Adrenal gland (tissue), 12 donors: ENCODE results near the gene CA14. TPM values are rescaled to one million over a fixed set of nuclear protein-coding genes. Genes with fewer than 3 reads are reported as not detected.

Experiments
- DNase-seq, 7 donors: peaks; one replicate each; pipeline ENCODE4 v3.0.0-alpha.2; 2019 to 2020
- H3K27ac ChIP-seq, 5 donors: fragments of 200-600 bp; sonication (generic) in 4 of 5; 1 replicate in 3 of 5; 2 replicates in 2 of 5; pipeline versions ENCODE4 v1.5.1 to v1.8.0; 2016 to 2020; ENCODE audit warnings: mild to moderate bottlenecking in 1 of 5
- H3K27me3 ChIP-seq: fragments of 200-600 bp; 2 replicates; pipeline ENCODE4 v1.8.0; 2021
- H3K36me3 ChIP-seq, 2 donors: fragments of 200-600 bp; replicated peaks in 1 of 2; 1 replicate in 1 of 2; 2 replicates in 1 of 2; pipeline versions ENCODE4 v1.5.1 to v1.8.0; 2018 to 2022
- H3K4me1 ChIP-seq, 2 donors: fragments of 200-600 bp; replicated peaks in 1 of 2; 1 replicate in 1 of 2; 2 replicates in 1 of 2; pipeline versions ENCODE4 v1.5.1 to v1.8.0; 2018 to 2021
- H3K4me3 ChIP-seq, 4 donors: fragments of 200-600 bp; sonication (generic) in 3 of 4; one replicate each; pipeline ENCODE4 v1.5.1; 2016 to 2018
- H3K9me3 ChIP-seq, 3 donors: fragments of 200-600 bp; sonication (generic) in 1 of 3; replicated peaks in 1 of 3; 1 replicate in 2 of 3; 2 replicates in 1 of 3; pipeline versions ENCODE4 v1.5.1 to v1.8.0; 2016 to 2021
- POLR2A ChIP-seq, 2 donors: fragments of 450-650 bp; IDR thresholded peaks; one replicate each; pipeline ENCODE4 v1.6.1; 2017; ENCODE audit warnings: antibody characterized with exemption in 2 of 2, mild to moderate bottlenecking in 2 of 2, moderate library complexity in 1 of 2
- WGBS, 4 donors: extraction: QIAGEN DNeasy Blood & Tissue Kit in 2 of 4; methylation state at CpG; one replicate each; pipeline versions ENCODE4 v1.1.5 to v1.1.7; 2013 to 2017; 5-methylcytosine and 5-hydroxymethylcytosine counted together
- intact Hi-C, 2 donors: fragments of 100-400 bp; cut with DNase I; formaldehyde crosslinking; loops; one replicate each; pipeline versions ENCODE4 v1.14.1 to v1.15.0; 2022 to 2023
- polyA plus RNA-seq, 3 donors: library from polyadenylated mRNA; stranded (reverse); fragments of 200-250 nt in 2 of 3; fragments of 350-450 nt in 1 of 3; fragmentation: Illumina TruSeq in 1 of 3; extraction: RNeasy Lipid Tissue Mini Kit (QIAGEN cat#74804) in 1 of 3; gene quantifications; one replicate each; pipeline ENCODE4 v1.2.3, GENCODE V29; 2013 to 2014
- small RNA-seq, 2 donors: library from RNA; depleted of rRNA; stranded (forward); fragments of <200 nt; gene quantifications; one replicate each; pipeline ENCODE3, GENCODE V24; 2016
- total RNA-seq, 9 donors: library from RNA; depleted of rRNA in 4 of 9; stranded (reverse); fragments of >200 nt in 4 of 9; fragments of 120-200 nt in 1 of 9; fragmentation: NEBNext Ultra II Directional in 1 of 9; extraction: Animal tissue kit (Norgen Biotek cat#: 25700) in 1 of 9; gene quantifications; one replicate each; pipeline versions ENCODE4 v1.1.0 to v1.2.4, GENCODE V29; 2013 to 2023
- TF ChIP-seq, protein P1 (sequence below), 6 experiments: fragments of 450-650 bp in 4 of 6; fragments of 200-600 bp in 2 of 6; sonication (generic) in 1 of 6; IDR thresholded peaks; 1 replicate in 5 of 6; 2 replicates in 1 of 6; pipeline versions ENCODE4 v1.5.1 to v1.8.0; 2016 to 2021; ENCODE audit warnings: antibody characterized with exemption in 6 of 6, mild to moderate bottlenecking in 2 of 6, moderate library complexity in 1 of 6
- donor health status: healthy with polysubstance abuse.
- donor health status: Bipolar disorder and iron deficiency.
- donor health status: DM: yes; HTN: yes; CAD: no.
- donor health status: DM: no; HTN: no; CAD: no.
- donor health status: DM: no; HTN: no; CAD: no.
- donor health status: DM: yes; HTN: yes; CAD: no.

The CA14 gene
- total and polyA plus RNA-seq, 12 donors, result 0.32 to 1.1 (median 0.63) TPM; not detected in 6

DNA sequence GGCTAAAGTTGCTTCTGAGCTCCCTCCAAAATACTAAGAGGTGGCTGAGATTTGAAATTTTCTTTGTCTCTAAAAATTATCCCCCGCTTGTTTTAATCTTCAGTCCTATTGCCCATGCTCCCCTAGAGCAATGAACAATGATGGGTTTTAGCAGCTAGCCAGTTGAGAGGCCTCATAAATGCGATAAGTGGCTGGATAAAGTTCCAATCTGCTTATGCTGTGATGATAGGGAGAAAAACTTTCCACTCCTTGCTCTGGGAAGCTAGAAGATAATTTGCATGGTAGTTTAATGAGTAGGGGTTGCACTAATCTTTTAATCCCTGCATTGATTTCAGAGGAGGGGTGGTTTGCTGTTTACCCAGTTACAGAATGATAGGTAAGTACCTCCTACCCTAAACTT lies 54.2 kb downstream of the CA14 start:
- Histone ChIP-seq H3K27ac (no peak overlapping the region), H3K4me1 (no peaks in the 10 kb centered on the region), H3K4me3 (no peak overlapping the region), H3K36me3 (peaks cover 0 to 11% of the 10 kb centered on the region in 2 donors), H3K9me3 (no peaks in the 10 kb centered on the region), H3K27me3 (no peaks in the 10 kb centered on the region)
- no peak for TF ChIP-seq POLR2A (IDR thresholded peaks at IDR 0.05)
- TF ChIP-seq, protein P1, sequence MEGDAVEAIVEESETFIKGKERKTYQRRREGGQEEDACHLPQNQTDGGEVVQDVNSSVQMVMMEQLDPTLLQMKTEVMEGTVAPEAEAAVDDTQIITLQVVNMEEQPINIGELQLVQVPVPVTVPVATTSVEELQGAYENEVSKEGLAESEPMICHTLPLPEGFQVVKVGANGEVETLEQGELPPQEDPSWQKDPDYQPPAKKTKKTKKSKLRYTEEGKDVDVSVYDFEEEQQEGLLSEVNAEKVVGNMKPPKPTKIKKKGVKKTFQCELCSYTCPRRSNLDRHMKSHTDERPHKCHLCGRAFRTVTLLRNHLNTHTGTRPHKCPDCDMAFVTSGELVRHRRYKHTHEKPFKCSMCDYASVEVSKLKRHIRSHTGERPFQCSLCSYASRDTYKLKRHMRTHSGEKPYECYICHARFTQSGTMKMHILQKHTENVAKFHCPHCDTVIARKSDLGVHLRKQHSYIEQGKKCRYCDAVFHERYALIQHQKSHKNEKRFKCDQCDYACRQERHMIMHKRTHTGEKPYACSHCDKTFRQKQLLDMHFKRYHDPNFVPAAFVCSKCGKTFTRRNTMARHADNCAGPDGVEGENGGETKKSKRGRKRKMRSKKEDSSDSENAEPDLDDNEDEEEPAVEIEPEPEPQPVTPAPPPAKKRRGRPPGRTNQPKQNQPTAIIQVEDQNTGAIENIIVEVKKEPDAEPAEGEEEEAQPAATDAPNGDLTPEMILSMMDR (IDR thresholded peaks at IDR 0.05), result no peak
- intact Hi-C loops, result no loop called here
- 87 to 95% (median 91%) methylated on average over 2 of the region's 2 CpGs for WGBS, 4 donors
- DNase-seq, result no peak

Small RNAs within 50 kb of the gene (small RNA-seq; reads per million reads assigned to genes)
- 0 reads per million in 2 donors for gene RN7SL480P
- gene RNU2-17P, result 0.08 to 0.12 reads per million in 2 donors

Other genes with a start within 250 kb of the CA14 start
- gene OTUD7B, start 247.0 kb upstream of the CA14 start, total RNA-seq, result 10 to 100 TPM; 14.4 to 45.7 (median 24.4) TPM
- 10 to 100 TPM in 2 of 3 donors, 1 to 10 TPM in 1; 5.7 to 18.4 (median 10.2) TPM for gene OTUD7B, start 247.0 kb upstream of the CA14 start, polyA plus RNA-seq
- 10 to 100 TPM; 36.5 to 78.9 (median 54.2) TPM for gene VPS45, start 190.0 kb upstream of the CA14 start, total RNA-seq
- 10 to 100 TPM; 49.2 to 67.4 (median 59.2) TPM for gene VPS45, start 190.0 kb upstream of the CA14 start, polyA plus RNA-seq
- gene PLEKHO1, start 107.9 kb upstream of the CA14 start, total RNA-seq, result 100 to 1,000 TPM in 1 of 9 donors, 10 to 100 TPM in 8; 36.2 to 109 (median 77.9) TPM
- gene PLEKHO1, start 107.9 kb upstream of the CA14 start, polyA plus RNA-seq, result 100 to 1,000 TPM in 2 of 3 donors, 10 to 100 TPM in 1; 47.3 to 298 (median 227) TPM
- gene ANP32E, start 21.7 kb upstream of the CA14 start, total RNA-seq, result 10 to 100 TPM; 13.2 to 48.2 (median 23.0) TPM
- 10 to 100 TPM; 35.8 to 81.9 (median 50.3) TPM for gene ANP32E, start 21.7 kb upstream of the CA14 start, polyA plus RNA-seq
- gene APH1A, start 11.2 kb downstream of the CA14 start, total RNA-seq, result 100 to 1,000 TPM; 102 to 179 (median 129) TPM
- 10 to 100 TPM; 59.4 to 96.6 (median 88.2) TPM for gene APH1A, start 11.2 kb downstream of the CA14 start, polyA plus RNA-seq
- gene C1orf54, start 15.0 kb downstream of the CA14 start, total RNA-seq, result 10 to 100 TPM in 2 of 9 donors, 1 to 10 TPM in 6, under 1 TPM in 1; 0.54 to 12.8 (median 8.6) TPM
- gene C1orf54, start 15.0 kb downstream of the CA14 start, polyA plus RNA-seq, result 10 to 100 TPM in 2 of 3 donors, 1 to 10 TPM in 1; 7.8 to 30.8 (median 26.1) TPM
- 10 to 100 TPM in 3 of 9 donors, 1 to 10 TPM in 6; 4.4 to 11.8 (median 8.9) TPM for gene CIART, start 24.8 kb downstream of the CA14 start, total RNA-seq
- gene CIART, start 24.8 kb downstream of the CA14 start, polyA plus RNA-seq, result 10 to 100 TPM in 2 of 3 donors, 1 to 10 TPM in 1; 8.9 to 24.6 (median 19.2) TPM
- gene MRPS21, start 36.1 kb downstream of the CA14 start, total RNA-seq, result 100 to 1,000 TPM in 1 of 9 donors, 10 to 100 TPM in 8; 28.9 to 105 (median 86.8) TPM
- 100 to 1,000 TPM; 112 to 367 (median 296) TPM for gene MRPS21, start 36.1 kb downstream of the CA14 start, polyA plus RNA-seq
- 10 to 100 TPM; 16.8 to 69.0 (median 38.1) TPM for gene PRPF3, start 63.8 kb downstream of the CA14 start, total RNA-seq
- 100 to 1,000 TPM in 2 of 3 donors, 10 to 100 TPM in 1; 51.5 to 107 (median 103) TPM for gene PRPF3, start 63.8 kb downstream of the CA14 start, polyA plus RNA-seq
- 10 to 100 TPM; 11.3 to 44.5 (median 24.8) TPM for gene RPRD2, start 106.4 kb downstream of the CA14 start, total RNA-seq
- gene RPRD2, start 106.4 kb downstream of the CA14 start, polyA plus RNA-seq, result 10 to 100 TPM in 2 of 3 donors, 1 to 10 TPM in 1; 7.3 to 32.0 (median 11.2) TPM
- 10 to 100 TPM; 21.6 to 87.4 (median 31.6) TPM for gene TARS2, start 229.6 kb downstream of the CA14 start, total RNA-seq
- gene TARS2, start 229.6 kb downstream of the CA14 start, polyA plus RNA-seq, result 10 to 100 TPM; 24.9 to 28.8 (median 28.2) TPM